H9 (cell line): ENCODE data around the gene ILDR2. TPM values are rescaled to one million over a fixed set of nuclear protein-coding genes. Genes with fewer than 3 reads are reported as not detected.

Experiments
- DNase-seq: peaks from one replicate; pipeline ENCODE4 v3.0.0-alpha.2; 2017
- H2AFZ ChIP-seq: one replicate; pipeline ENCODE4 v1.6.1; 2013; ENCODE audit warnings: mild to moderate bottlenecking, low read length, control low read depth, moderate library complexity
- H2AK5ac ChIP-seq: 2 replicates; pipeline ENCODE4 v1.6.1; 2013; ENCODE audit warnings: low read length, control low read depth, mixed read lengths; ENCODE audit not compliant: insufficient read length
- H2BK120ac ChIP-seq: one replicate; pipeline ENCODE4 v1.6.1; 2013; ENCODE audit warnings: low read depth, mild to moderate bottlenecking, low read length, control low read depth, inconsistent platforms; ENCODE audit not compliant: poor library complexity, severe bottlenecking
- H2BK12ac ChIP-seq: 2 replicates; pipeline ENCODE4 v1.6.1; 2013; ENCODE audit warnings: low read length, control low read depth, mixed read lengths, low read depth; ENCODE audit not compliant: insufficient read length
- H2BK15ac ChIP-seq: 2 replicates; pipeline ENCODE4 v1.6.1; 2013; ENCODE audit warnings: low read depth, low read length, control low read depth
- H2BK20ac ChIP-seq: one replicate; pipeline ENCODE4 v1.6.1; 2013; ENCODE audit warnings: low read depth, mild to moderate bottlenecking, low read length, control low read depth, inconsistent platforms; ENCODE audit not compliant: poor library complexity, severe bottlenecking
- H2BK5ac ChIP-seq: 2 replicates; pipeline ENCODE4 v1.6.1; 2013; ENCODE audit warnings: low read length, control low read depth, mixed read lengths; ENCODE audit not compliant: insufficient read length
- H3K14ac ChIP-seq: 2 replicates; pipeline ENCODE4 v1.6.1; 2013; ENCODE audit warnings: low read length, control low read depth; ENCODE audit not compliant: insufficient read depth
- H3K18ac ChIP-seq: 2 replicates; pipeline ENCODE4 v1.6.1; 2013; ENCODE audit warnings: low read depth, mild to moderate bottlenecking, mixed read lengths, low read length, control low read depth; ENCODE audit not compliant: insufficient read length
- H3K23ac ChIP-seq: 2 replicates; pipeline ENCODE4 v1.6.1; 2013; ENCODE audit warnings: low read length, control low read depth, mixed read lengths, low read depth; ENCODE audit not compliant: insufficient read length
- H3K23me2 ChIP-seq: 2 replicates; pipeline ENCODE4 v1.6.1; 2013; ENCODE audit warnings: low read depth, mild to moderate bottlenecking, mixed read lengths, low read length, control low read depth; ENCODE audit not compliant: insufficient read length, poor library complexity, severe bottlenecking
- H3K27ac ChIP-seq: 2 replicates; pipeline ENCODE4 v1.5.1; 2013; ENCODE audit warnings: low read length, control low read depth, mixed read lengths, low read depth; ENCODE audit not compliant: insufficient read length
- H3K27me3 ChIP-seq: 2 replicates; pipeline ENCODE4 v1.6.1; 2013; ENCODE audit warnings: low read length, control low read depth, inconsistent platforms; ENCODE audit not compliant: insufficient read depth
- H3K4ac ChIP-seq: 2 replicates; pipeline ENCODE4 v1.6.1; 2013; ENCODE audit warnings: low read depth, mild to moderate bottlenecking, control low read depth, inconsistent platforms, low read length, moderate library complexity
- H3K4me1 ChIP-seq: 2 replicates; pipeline ENCODE4 v1.6.1; 2013; ENCODE audit warnings: low read length, control low read depth, inconsistent platforms; ENCODE audit not compliant: insufficient read depth
- H3K4me2 ChIP-seq: 2 replicates; pipeline ENCODE4 v1.6.1; 2013; ENCODE audit warnings: low read length, control low read depth, mixed read lengths; ENCODE audit not compliant: insufficient read length, insufficient read depth
- H3K56ac ChIP-seq: 2 replicates; pipeline ENCODE4 v1.6.1; 2013; ENCODE audit warnings: low read depth, mild to moderate bottlenecking, mixed read lengths, low read length, control low read depth; ENCODE audit not compliant: insufficient read length
- H3K79me1 ChIP-seq: 2 replicates; pipeline ENCODE4 v1.6.1; 2013; ENCODE audit warnings: low read depth, mild to moderate bottlenecking, moderate library complexity, low read length, control low read depth, inconsistent platforms; ENCODE audit not compliant: insufficient read depth, poor library complexity, severe bottlenecking
- H3K79me2 ChIP-seq: 2 replicates; pipeline ENCODE4 v1.6.1; 2013; ENCODE audit warnings: low read length, control low read depth, inconsistent platforms; ENCODE audit not compliant: insufficient read depth
- H3K9ac ChIP-seq: 2 replicates; pipeline ENCODE4 v1.6.1; 2013; ENCODE audit warnings: low read length, control low read depth, mixed read lengths; ENCODE audit not compliant: insufficient read length; ENCODE audit errors: extremely low read depth
- H3K9me3 ChIP-seq: one replicate; pipeline ENCODE4 v1.6.1; 2013; ENCODE audit warnings: low read depth, low read length, inconsistent platforms; ENCODE audit not compliant: control insufficient read depth
- H3T11ph ChIP-seq: one replicate; pipeline ENCODE4 v1.6.1; 2013; ENCODE audit warnings: mild to moderate bottlenecking, low read length, control low read depth, inconsistent platforms
- H4K20me1 ChIP-seq: one replicate; pipeline ENCODE4 v1.6.1; 2013; ENCODE audit not compliant: control insufficient read depth, insufficient read length, insufficient read depth
- H4K5ac ChIP-seq: 2 replicates; pipeline ENCODE4 v1.6.1; 2013; ENCODE audit warnings: low read depth, mild to moderate bottlenecking, mixed read lengths, low read length, control low read depth; ENCODE audit not compliant: insufficient read length
- H4K8ac ChIP-seq: replicated peaks from 2 replicates; pipeline ENCODE4 v1.6.1; 2013; ENCODE audit warnings: low read length, control low read depth, mixed read lengths, low read depth; ENCODE audit not compliant: insufficient read length
- H4K91ac ChIP-seq: 2 replicates; pipeline ENCODE4 v1.6.1; 2013; ENCODE audit warnings: low read depth, mild to moderate bottlenecking, moderate library complexity, mixed read lengths, low read length, control low read depth; ENCODE audit not compliant: insufficient read length
- H3K27ac Mint-ChIP-seq, 3 experiments: 2 replicates in 2 of 3; 3 replicates in 1 of 3; pipeline ENCODE4 v1.8.0; 2020 to 2021; ENCODE audit warnings: mixed read lengths in 3 of 3, mild to moderate bottlenecking in 1 of 3, moderate library complexity in 1 of 3
- H3K27me3 Mint-ChIP-seq: 2 replicates; pipeline ENCODE4 v1.8.0; 2021; ENCODE audit warnings: low read depth, mild to moderate bottlenecking, moderate library complexity, mixed read lengths
- H3K36me3 Mint-ChIP-seq, 3 experiments: 2 replicates in 2 of 3; 3 replicates in 1 of 3; pipeline ENCODE4 v1.8.0; 2020 to 2021; ENCODE audit warnings: low read depth in 3 of 3, mixed read lengths in 3 of 3; ENCODE audit not compliant: insufficient read depth in 1 of 3
- H3K4me1 Mint-ChIP-seq, 2 experiments: 2 replicates each; pipeline ENCODE4 v1.8.0; 2020; ENCODE audit warnings: mixed read lengths in 2 of 2
- H3K4me3 Mint-ChIP-seq, 2 experiments: 2 replicates in 1 of 2; 3 replicates in 1 of 2; pipeline ENCODE4 v1.8.0; 2020 to 2021; ENCODE audit warnings: mild to moderate bottlenecking in 2 of 2, mixed read lengths in 2 of 2, moderate library complexity in 1 of 2
- H3K9me3 Mint-ChIP-seq, 2 experiments: 2 replicates in 1 of 2; 3 replicates in 1 of 2; pipeline ENCODE4 v1.8.0; 2020; ENCODE audit warnings: mild to moderate bottlenecking in 2 of 2, mixed read lengths in 2 of 2, moderate library complexity in 1 of 2
- WGBS: extraction: QIAGEN DNeasy Blood & Tissue Kit; methylation state at CpG from one replicate; pipeline ENCODE4 v1.1.7; 2013; ENCODE audit warnings: missing lambda C conversion rate, low lambda C conversion rate, mixed read lengths; ENCODE audit not compliant: insufficient read length; ENCODE audit errors: extremely low coverage; 5-methylcytosine and 5-hydroxymethylcytosine counted together
- total RNA-seq: library from RNA; stranded (reverse); gene quantifications from 2 replicates; pipeline ENCODE4 v1.2.1, GENCODE V29; 2021
- TF ChIP-seq, protein P1 (sequence below): fragments of 200-600 bp; sonication (generic); conservative IDR thresholded peaks from 3 replicates; pipeline ENCODE4 v1.8.0; 2021; ENCODE audit warnings: antibody characterized with exemption, mild to moderate bottlenecking

ILDR2 gene
- total RNA-seq, 1 experiment from 2014 or later, result 1.1 TPM

DNA sequence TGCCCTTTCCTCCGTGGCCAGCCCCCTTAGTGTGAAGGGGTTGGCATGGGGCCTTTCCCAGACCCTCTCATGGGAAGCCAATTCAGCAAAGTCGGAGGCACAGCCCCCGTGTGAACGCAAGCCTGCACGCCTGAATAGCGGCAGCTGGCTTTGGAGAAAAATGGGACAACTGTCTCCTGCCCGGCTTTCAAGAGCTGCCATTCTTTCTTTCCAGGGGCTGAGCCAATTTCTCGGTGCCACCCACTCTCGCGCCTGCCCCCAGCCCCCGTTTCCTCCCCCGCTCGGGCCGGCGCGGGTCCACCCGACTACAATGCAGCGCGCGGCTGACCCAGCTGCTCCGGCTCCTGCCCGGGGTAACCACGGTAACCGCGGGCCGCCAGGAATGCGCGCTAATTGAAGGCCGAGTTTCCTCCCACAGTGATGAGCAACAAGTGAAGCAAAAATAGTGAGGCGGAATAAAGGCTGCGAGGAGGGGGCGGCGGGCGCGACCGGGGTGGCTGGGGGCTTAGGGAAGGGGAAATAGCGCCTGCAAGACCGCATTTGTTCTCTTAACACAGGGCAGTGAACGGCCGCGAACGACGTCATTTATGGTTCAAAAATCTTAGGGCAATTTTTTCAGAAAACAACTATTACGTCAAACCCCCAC, 27.8 kb downstream of the ILDR2 start:
- WGBS, result no CpG with 5 or more reads among the region's 44 CpGs
- Histone ChIP-seq H2AFZ (no peak overlapping the region), H3K79me2 (no peaks in the 10 kb centered on the region), H3K4me2 (peak overlapping the region; percentile 32), H2AK5ac (no peak overlapping the region), H3K23ac (no peak overlapping the region), H2BK15ac (no peak overlapping the region), H4K5ac (no peak overlapping the region), H3K18ac (no peak overlapping the region), H2BK12ac (no peak overlapping the region), H3K56ac (no peak overlapping the region), H3K27ac (no peak overlapping the region), H2BK5ac (no peak overlapping the region), H3K79me1 (no peaks in the 10 kb centered on the region), H3K27me3 (peaks cover 3% of the 10 kb centered on the region; the same call in 1 of the 2 replicates), H4K91ac (no peak overlapping the region), H3K4ac (no peak overlapping the region), H3K9ac (no peak overlapping the region), H4K20me1 (no peaks in the 10 kb centered on the region), H3K4me1 (0 out of 2 replicates have a peak, but pooled peaks cover 7% of the 10 kb centered on the region), H2BK20ac (no peak overlapping the region), H3K14ac (no peak overlapping the region), H3T11ph (no peak overlapping the region), H3K9me3 (no peaks in the 10 kb centered on the region), H4K8ac (no peak overlapping the region), H3K23me2 (peaks cover 3% of the 10 kb centered on the region), H2BK120ac (no peak overlapping the region)
- Mint-ChIP-seq H3K27ac (no peak overlapping the region), H3K4me1 (peaks cover 38 to 45% of the 10 kb centered on the region in 2 experiments), H3K27me3 (peaks cover 70% of the 10 kb centered on the region), H3K9me3 (no peaks in the 10 kb centered on the region), H3K36me3 (0 out of 7 replicates have a peak, but pooled peaks cover 0 to 2% (median 0%) of the 10 kb centered on the region in 3 experiments), H3K4me3 (peak overlapping the region; percentile 55 to 68)
- peak; percentile 58 for DNase-seq
- TF ChIP-seq, protein P1, sequence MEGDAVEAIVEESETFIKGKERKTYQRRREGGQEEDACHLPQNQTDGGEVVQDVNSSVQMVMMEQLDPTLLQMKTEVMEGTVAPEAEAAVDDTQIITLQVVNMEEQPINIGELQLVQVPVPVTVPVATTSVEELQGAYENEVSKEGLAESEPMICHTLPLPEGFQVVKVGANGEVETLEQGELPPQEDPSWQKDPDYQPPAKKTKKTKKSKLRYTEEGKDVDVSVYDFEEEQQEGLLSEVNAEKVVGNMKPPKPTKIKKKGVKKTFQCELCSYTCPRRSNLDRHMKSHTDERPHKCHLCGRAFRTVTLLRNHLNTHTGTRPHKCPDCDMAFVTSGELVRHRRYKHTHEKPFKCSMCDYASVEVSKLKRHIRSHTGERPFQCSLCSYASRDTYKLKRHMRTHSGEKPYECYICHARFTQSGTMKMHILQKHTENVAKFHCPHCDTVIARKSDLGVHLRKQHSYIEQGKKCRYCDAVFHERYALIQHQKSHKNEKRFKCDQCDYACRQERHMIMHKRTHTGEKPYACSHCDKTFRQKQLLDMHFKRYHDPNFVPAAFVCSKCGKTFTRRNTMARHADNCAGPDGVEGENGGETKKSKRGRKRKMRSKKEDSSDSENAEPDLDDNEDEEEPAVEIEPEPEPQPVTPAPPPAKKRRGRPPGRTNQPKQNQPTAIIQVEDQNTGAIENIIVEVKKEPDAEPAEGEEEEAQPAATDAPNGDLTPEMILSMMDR, result no peak
